Mammary epithelial cell (primary cell): ENCODE measurements around the gene LRRTM3.

ENCODE experiments used
- CTCF ChIP-seq, 2 donors: IDR thresholded peaks in 1 of 2; conservative IDR thresholded peaks in 1 of 2; 2 replicates each; pipeline ENCODE4 v1.5.1; 2011 to 2012; ENCODE audit warnings: inconsistent platforms in 2 of 2, low read length in 2 of 2, mild to moderate bottlenecking in 2 of 2, control low read depth in 1 of 2, low read depth in 1 of 2; ENCODE audit not compliant: insufficient read depth in 1 of 2; ENCODE audit errors: extremely low read depth in 1 of 2
- EZH2 ChIP-seq: IDR thresholded peaks from 2 replicates; pipeline ENCODE4 v1.6.1; 2012; ENCODE audit warnings: low read length, inconsistent platforms, borderline replicate concordance

DNA sequence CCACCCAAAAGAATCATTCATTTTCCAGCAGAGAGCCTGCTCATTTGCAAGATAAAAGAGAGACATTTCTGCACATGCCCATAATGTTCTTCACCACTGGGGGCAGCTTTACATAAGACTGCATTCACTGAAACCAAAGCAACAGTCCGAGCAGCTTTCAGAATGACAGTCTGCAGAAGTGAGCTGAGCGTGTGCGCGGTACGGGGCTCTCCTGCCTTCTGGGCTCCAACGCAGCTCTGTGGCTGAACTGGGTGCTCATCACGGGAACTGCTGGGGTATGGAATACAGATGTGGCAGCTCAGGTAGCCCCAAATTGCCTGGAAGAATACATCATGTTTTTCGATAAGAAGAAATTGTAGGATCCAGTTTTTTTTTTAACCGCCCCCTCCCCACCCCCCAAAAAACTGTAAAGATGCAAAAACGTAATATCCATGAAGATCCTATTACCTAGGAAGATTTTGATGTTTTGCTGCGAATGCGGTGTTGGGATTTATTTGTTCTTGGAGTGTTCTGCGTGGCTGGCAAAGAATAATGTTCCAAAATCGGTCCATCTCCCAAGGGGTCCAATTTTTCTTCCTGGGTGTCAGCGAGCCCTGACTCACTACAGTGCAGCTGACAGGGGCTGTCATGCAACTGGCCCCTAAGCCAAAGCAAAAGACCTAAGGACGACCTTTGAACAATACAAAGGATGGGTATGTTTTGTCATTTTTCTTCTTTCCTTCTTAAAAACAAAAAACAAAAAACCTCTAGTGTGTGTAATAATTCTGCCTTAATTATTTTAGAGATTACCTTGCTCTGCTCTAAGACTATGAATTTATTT is at the start of gene LRRTM3:
- peak; percentile 79 for TF ChIP-seq CTCF (conservative IDR thresholded peaks at IDR 0.05 in 1 of 2, IDR thresholded peaks at IDR 0.05 in 1 of 2; ENCODE audit: extremely low read depth in 1 of 2, insufficient read depth in 1 of 2, low read depth in 1 of 2, low read length in 2 of 2)
- TF ChIP-seq EZH2: no peak
